Measurements from ENCODE around the gene ACTR3. TPM values are rescaled to one million over a fixed set of nuclear protein-coding genes. Genes with fewer than 3 reads are reported as not detected.

The ACTR3 gene
- total and polyA plus RNA-seq, 9 donors: 41.7 to 167 (median 133) TPM

- Histone ChIP-seq H3K27me3 (no peaks in the 10 kb centered on the region), H3K27ac (no peak overlapping the region), H3K36me3 (no peaks in the 10 kb centered on the region), H3K4me1 (ENCODE audit: insufficient read depth) (no peaks in the 10 kb centered on the region), H3K4me3 (no peak overlapping the region), H3K9me3 (no peaks in the 10 kb centered on the region)
- no peak for DNase-seq
- intact Hi-C loops (cut with DNase I): no loop called here
- TF ChIP-seq EP300 (IDR thresholded peaks at IDR 0.05) (no peak), POLR2A (IDR thresholded peaks at IDR 0.05) (no peak), CTCF (IDR thresholded peaks at IDR 0.05) (no peak)
- 86 to 91% (median 86%) methylated on average over 5 of the region's 5 CpGs for WGBS, 3 donors
These were observed 115.4 kb downstream of the ACTR3 start for GRCh38 chr2:114005110-114005783.

- Histone ChIP-seq H3K4me1 (ENCODE audit: insufficient read depth) (no peaks in the 10 kb centered on the region), H3K27me3 (no peaks in the 10 kb centered on the region), H3K36me3 (no peaks in the 10 kb centered on the region), H3K4me3 (no peak overlapping the region), H3K9me3 (no peaks in the 10 kb centered on the region), H3K27ac (no peak overlapping the region)
- TF ChIP-seq EP300 (IDR thresholded peaks at IDR 0.05) (no peak), POLR2A (IDR thresholded peaks at IDR 0.05) (no peak), CTCF (IDR thresholded peaks at IDR 0.05) (no peak)
- WGBS, 3 donors: 76 to 91% (median 86%) methylated on average over 3 of the region's 3 CpGs
- DNase-seq: no peak
- intact Hi-C loops (cut with DNase I): no loop called here
These were observed 116.6 kb downstream of the ACTR3 start for GRCh38 chr2:114006460-114006859.

GRCh38 chr2:114007436-114007835 lies 117.5 kb downstream of the ACTR3 start:
- Histone ChIP-seq H3K27me3 (no peaks in the 10 kb centered on the region), H3K27ac (no peak overlapping the region), H3K9me3 (no peaks in the 10 kb centered on the region), H3K4me3 (no peak overlapping the region), H3K36me3 (no peaks in the 10 kb centered on the region), H3K4me1 (ENCODE audit: insufficient read depth) (no peaks in the 10 kb centered on the region)
- TF ChIP-seq CTCF (IDR thresholded peaks at IDR 0.05) (no peak), EP300 (IDR thresholded peaks at IDR 0.05) (no peak), POLR2A (IDR thresholded peaks at IDR 0.05) (no peak)
- intact Hi-C loops (cut with DNase I): no loop called here
- no peak for DNase-seq
- WGBS, 3 donors: 90 to 96% (median 92%) methylated on average over 3 of the region's 3 CpGs

- H3K27me3 ChIP-seq: no peaks in the 10 kb centered on the region
- TF ChIP-seq CTCF (IDR thresholded peaks at IDR 0.05): no peak
- TF ChIP-seq EP300 (IDR thresholded peaks at IDR 0.05): no peak
- TF ChIP-seq POLR2A (IDR thresholded peaks at IDR 0.05): no peak
- H3K4me1 ChIP-seq (ENCODE audit: insufficient read depth): no peaks in the 10 kb centered on the region
- no peaks in the 10 kb centered on the region for H3K36me3 ChIP-seq
- H3K9me3 ChIP-seq: no peaks in the 10 kb centered on the region
- no peak overlapping the region for H3K4me3 ChIP-seq
- intact Hi-C loops (cut with DNase I): no loop called here
- DNase-seq: no peak
- no peak overlapping the region for H3K27ac ChIP-seq
- 86 to 88% (median 87%) methylated on average over 4 of the region's 4 CpGs for WGBS, 3 donors
These were observed 118.8 kb downstream of the ACTR3 start for GRCh38 chr2:114008720-114009119.

Measured in ovary (tissue), 9 donors.